GM18870 (cell line): ENCODE results near the gene SUN3.

Source experiments
- ATAC-seq: cut with Tn5 transposase; IDR thresholded peaks from one replicate; pipeline ENCODE4 v1.9.1; 2021; ENCODE audit warnings: moderate library complexity; ENCODE audit not compliant: unreplicated experiment

Gene SUN3

DNA sequence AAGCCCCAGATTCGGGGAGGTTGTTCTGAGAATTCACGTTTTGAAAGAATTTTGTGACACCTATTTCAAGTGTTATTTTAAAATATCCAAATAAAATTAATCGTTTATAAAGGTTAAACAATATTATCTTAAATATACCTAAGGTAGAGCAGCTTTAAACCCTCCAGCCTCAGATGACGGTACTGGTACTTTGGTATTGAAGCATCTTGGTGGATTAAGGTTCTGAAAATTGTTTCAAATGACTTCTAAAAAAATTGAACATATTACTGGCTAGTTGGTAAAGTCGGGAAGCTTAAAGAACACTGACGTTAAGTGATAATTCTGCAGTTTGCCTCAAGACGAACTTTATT, 49.1 kb downstream of the SUN3 start:
- no peak for ATAC-seq

DNA sequence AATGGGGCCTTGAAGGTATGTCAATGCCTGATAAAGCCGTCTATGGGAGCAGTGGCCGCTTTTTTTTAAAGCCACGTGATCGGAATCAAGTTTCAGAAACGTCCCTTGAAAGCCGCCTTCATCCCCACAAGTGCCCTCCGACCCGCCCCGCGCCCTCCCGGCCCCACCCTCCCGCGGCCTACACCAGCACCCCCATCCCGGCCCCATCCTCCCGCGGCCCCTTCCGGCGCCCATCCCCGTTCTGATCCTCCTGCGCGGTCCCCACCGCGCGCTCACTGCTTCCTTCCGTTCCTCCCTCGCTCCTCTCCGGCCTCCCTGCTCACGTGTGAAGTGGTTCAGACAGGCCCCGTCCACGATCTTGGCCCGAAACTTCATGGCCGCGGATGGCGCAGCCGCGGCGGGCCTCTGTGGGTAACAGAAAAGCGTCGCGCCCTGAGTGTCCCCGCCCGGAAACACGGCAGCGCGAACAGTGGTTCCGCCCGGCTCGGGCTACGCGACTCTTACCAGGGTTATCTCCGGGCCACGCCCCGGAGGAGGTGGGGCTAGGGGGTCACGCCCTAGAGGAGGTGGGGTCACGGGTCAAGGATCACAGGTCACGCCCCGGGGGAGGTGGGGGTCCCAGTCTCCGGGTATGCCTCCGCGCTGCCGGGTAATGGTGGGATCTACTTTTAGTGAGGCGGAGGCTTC, 49.6 kb downstream of the SUN3 start, which contains the start of gene HUS1:
Gene HUS1 (minus strand): TSS at position 471 of the 687 bp plus-strand sequence. CDS start 96 bp downstream, at position 375.
- peak; percentile 91 for ATAC-seq

DNA sequence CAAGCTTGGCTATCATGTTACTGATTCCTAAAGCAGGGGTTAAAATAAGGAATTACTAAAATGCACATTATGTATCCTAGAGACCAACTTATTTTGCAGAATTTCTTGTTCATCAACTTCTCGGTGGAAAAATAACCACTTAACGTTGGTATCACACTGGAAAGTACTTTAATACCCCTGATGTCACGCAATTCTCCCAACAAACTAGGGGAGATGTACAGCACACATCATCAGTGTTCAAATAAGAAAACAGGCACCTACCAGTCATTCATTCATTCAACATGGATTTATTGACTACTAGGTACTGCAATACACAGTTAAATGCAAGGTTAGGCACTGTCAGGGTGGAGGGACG, 50.1 kb downstream of the SUN3 start:
- ATAC-seq, result peak; percentile 7

DNA sequence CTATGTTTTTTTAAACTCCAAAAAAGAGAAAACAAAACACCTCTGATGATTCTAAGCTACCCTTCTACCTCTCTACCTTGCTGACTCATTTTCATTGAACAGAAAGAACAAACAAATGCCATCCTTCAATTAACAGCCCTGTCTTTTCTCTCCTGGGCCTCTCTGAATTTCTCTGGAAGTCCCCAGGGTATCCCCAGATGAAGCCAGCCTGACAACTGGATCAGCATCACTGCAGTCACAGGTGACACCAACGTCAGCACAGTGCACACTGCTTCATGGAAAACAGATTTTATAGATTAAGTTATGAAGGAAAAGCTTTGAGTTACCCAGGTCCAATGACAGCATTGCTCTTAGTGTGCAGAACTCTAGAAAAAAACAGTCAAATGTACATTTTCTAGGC, 55.2 kb downstream of the SUN3 start:
- no peak for ATAC-seq

DNA sequence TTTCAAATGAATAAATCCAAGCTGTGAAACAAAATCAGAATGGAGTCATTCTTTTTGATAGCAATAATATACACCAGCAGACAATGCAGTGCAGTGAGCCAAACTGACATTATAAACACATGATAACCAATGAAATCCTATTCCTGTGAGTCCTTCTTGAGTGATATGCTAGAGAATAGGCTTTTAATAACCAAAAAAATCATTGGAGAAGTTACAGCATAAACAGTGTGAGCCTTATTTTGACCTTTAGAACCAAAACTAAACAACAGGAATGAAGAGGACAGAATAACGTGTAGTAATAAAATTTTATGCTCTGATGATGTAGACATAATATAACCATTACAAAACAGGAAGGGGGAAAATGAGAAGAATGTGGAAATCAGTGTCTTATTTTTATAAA, 58.1 kb downstream of the SUN3 start:
- ATAC-seq, result no peak

DNA sequence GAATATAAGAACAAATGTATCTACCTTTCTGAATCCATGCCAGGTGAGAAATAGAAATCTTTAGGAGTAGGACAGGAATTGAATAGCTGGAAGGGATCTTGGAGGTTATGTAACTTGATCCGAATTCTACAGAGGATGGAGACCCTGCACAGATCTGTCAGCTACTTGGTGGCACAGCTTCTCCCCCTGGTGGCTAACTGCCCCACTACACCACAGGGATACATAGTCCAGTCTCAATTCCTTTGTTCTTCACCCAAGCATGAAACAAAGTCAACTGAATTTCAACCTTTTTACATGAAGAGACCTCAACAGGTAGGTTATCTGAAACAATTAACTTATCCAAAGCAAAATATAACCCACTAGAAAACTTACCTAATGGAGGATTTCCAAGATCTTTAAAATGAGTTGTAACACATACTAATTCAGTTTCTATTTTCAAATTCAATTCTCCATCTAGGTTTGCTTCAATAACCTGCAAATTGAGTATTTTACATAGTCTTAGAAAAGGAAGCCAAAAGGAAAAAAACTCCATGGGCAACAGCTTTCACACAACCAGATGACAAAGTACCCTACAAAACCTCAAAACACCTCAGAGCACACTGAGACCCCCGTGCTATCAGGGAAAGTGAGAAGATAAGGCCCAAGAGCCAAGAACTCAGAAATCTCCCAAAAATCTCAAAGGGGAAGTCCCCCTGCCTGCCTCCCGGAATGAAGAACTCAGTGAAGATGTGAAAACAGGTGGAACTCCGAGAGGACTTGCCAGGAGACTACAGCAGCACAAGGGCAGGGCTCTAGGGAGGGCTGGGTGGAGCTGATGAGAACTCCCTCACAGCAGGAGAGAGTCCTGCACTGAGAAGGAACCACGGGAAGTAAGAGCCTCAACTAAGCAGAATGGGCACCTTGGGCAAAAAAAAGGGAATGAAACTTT, 59.8 kb downstream of the SUN3 start:
- ATAC-seq, result no peak

DNA sequence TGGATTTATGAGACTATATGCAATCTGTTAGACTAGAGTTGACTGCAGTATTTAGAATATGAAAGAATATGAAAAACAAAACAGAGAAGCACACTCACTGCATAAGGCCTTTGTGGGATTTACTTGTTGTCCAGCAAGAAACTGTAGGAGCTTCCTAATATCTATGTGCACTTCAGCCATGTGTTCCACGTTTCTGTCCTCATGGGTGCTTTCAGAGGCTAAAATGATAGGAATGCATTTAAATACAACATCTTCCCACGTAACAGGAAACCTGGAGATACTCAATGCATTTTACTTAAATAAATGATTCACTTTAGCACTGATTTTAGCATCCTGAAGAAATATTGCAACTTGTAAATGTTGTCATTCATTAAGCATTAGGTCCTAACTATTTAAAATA, 61.2 kb downstream of the SUN3 start:
- ATAC-seq, result no peak

DNA sequence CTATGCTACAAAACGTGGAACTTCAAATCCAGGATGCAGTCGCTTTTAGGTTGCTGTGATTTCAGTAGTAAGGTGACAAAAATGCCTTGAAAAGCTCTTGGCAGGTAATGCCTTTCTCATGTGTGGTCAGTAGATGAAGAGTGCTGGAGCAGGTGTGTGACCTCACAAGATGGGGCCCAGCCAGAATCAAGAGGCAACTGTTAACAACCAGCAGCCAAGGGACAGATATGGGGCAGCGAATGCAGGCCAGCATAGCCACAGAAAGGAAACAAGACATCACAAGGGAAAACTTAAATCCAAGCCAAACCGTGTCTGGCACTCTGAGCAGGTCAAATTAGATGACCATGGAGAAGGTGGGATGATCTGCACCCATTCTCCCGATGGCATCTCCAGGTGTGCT, 61.8 kb downstream of the SUN3 start:
- ATAC-seq, result no peak

DNA sequence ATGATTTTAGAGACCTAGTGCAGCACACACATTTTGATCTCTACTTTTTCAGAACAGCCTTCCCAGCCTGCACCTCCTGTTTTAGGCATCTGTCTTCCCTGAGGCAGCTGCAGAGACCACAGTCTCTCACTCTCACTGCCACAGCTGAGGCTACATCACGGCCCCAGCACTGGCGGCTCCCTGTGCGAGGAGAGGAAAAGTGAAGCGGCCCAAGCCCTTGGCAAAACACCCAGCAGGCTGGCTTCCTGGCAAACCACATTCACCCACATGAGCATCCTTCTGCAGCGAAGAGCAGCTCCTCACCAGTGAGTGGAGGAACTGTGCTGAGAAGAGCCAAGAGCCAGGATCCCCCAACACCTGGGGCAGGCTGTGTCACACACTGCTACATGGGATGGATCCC, 63.5 kb downstream of the SUN3 start:
- no peak for ATAC-seq

DNA sequence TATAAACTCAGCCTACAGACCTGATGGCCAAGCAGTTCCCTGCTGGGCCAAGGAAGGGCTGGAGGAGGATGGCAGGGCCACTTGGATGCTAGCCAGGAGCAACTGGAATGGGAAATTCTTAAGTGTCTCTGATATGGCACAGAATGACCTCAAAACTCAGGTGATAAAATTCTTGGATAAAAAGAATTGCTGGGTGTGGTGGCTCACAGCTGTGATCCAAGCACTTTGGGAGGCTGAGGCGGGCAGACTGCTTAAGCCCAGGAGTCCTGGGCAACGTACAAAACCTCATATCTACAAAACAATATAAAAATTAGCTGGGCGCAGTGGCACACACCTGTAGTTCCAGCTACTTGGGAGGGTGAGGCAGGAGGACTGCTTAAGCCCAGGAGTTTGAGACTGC, 66.6 kb downstream of the SUN3 start:
- no peak for ATAC-seq

DNA sequence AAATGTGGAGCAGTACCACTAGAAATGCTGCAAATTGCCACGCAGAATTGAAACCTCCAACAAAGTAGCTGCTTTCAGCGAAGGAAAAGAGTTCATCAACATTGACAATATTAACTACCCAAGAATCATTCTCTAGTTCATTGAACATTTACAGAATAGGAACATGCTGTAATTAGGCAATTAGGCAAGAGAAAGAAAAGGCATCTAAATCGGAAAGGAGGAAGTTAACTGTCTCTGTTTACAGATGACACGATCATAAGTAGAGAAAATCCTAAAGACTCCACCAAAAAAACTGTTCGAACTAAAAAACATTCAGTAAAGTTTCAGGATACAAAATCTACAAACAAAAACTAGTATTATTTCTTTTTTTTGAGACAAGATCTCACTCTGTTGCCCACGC, 71.8 kb downstream of the SUN3 start:
- no peak for ATAC-seq

DNA sequence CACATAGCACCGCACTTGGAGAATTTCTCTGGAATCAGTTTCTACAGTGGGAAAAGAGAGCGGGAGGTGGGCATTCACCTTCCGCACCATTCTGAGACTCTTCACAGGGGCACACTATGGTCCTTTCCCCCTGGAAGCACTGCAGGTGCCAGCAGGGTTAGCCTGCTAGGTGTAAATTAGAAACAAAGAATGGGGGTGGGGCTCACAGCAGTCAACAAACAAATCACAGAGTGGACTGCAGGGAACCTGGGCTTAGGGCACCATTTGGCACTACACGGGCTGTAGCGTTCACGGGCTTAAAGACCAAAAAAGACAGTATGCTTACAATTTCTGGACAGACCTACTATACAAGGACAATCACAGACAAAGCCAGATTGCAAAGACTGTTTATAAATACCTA, 72.7 kb downstream of the SUN3 start:
- ATAC-seq, result no peak

DNA sequence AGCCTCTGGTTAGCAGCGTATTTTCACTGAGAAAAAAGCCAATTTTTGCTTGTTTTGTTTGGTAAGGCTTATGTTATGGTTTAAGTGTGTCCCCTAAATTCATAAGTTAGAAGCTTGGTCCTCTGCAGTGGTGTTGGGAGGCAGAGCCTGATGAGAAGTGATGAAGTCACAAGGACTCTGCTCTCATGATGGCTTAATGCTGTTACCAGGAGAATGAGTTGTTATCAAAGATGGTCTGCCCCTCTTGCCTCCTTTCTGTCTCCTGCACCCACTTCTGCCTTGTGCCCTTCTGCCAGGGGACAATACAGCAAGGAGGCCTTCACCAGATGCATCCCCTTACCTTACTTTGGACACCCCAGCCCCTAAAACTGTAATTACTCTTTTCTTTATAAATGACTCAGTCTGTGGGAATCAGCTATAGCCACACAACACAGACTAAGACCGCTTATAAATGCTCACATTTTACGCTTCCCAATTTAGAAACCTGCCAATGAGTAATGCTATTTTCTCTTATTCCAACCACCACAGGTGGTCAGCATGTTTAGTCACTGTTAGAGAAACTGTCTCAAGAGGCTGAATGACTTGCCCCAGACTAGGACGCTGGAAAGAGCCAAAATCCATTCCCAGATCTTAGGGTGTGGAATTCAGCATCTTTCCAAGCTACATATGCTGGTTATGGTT, 74.5 kb downstream of the SUN3 start:
- peak; percentile 39 for ATAC-seq

DNA sequence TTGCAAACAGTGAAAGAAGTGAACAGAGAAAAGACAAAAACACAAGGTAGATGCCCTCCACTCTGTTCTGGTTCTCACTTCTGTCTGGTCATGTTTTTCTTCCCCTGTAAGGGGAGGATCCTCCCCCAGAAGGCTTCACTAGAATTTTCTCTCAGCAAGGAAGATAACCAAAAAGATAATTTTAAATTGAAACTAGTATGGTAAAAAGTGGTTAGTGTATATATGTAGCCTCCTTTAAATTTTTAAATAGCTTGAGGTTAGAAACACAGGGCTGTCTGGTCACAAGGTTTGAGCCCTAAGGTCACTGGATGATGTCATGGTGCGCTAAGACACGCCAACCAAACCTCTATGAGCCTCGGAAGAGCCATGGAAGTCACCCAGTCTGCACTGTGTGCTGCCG, 75.1 kb downstream of the SUN3 start:
- peak; percentile 65 for ATAC-seq

DNA sequence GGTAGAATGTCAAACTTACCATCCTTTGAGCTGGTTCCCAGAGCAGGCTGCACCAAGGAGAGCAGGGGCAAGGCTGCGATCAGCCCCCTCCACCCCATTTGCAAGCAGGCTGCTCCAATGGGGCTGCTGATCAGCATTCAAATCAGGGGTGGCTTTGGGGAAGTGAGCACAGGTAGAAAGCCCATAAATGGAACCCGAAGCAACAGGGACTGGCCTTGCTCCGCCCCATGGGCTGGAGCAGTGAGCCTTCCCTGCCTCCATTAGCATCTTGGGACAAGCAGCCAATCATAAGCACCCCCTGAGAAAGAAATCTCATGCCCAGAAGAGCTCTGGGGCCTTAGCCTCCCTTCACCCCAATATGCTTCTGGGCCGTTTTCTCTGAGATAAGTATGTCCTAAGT, 76.7 kb downstream of the SUN3 start:
- no peak for ATAC-seq

DNA sequence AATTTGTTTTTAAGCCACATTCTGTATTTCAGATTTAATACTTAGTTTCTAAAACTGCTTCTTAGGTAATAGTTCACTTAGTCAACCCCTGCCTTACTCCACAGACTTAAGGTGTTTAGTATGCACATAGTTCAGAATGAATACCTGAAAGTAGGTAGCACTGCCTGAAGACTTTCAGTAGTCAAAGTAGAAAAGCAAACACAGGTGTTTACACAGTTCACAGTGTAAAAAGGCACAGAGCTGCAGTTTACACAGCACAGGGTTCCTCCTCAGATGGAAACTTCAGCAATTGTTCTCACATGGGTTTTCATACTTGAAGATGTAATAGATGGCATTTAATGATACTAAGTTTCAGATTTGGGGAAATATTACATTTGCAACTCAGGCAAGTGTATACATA, 77.5 kb downstream of the SUN3 start:
- ATAC-seq, result no peak

DNA sequence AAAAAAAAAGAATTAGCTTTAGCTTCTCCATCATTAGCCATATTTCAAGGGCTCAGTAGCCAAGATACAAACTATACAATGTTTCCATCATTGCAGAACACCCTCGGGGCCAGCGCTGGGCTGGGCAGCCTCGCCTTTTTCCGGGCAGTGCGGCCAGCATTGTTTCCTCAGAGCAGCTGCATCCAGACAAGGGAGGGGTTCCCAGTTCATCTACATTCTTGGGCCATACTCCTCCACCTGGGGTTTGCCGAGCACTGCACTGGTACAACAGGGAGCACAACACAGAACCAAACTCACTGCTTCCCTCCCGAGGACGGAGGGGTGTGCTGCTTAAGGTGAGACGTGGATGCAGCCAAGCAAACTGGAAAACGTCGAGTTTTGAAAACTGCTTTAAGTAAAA, 78.2 kb downstream of the SUN3 start:
- ATAC-seq, result no peak

DNA sequence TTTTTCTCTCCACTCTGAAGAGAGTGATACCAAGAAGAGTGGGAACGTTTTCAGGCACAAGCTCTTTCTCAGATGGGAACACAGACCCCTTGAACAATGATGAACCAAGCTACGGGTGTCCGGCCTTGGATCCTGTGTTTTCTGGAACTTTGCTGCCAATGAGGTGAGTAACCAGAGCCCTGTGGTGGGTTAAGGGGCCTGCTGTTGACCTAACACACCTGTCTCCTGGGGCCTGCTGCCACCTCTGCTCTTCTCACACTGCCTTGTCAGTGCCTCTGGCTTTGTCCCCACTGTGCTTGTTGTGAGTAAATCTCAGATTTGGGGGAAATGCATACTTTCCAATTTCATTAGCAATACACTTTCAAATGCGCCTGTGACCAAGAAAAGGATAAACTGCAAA, 79.2 kb downstream of the SUN3 start:
- ATAC-seq, result no peak

DNA sequence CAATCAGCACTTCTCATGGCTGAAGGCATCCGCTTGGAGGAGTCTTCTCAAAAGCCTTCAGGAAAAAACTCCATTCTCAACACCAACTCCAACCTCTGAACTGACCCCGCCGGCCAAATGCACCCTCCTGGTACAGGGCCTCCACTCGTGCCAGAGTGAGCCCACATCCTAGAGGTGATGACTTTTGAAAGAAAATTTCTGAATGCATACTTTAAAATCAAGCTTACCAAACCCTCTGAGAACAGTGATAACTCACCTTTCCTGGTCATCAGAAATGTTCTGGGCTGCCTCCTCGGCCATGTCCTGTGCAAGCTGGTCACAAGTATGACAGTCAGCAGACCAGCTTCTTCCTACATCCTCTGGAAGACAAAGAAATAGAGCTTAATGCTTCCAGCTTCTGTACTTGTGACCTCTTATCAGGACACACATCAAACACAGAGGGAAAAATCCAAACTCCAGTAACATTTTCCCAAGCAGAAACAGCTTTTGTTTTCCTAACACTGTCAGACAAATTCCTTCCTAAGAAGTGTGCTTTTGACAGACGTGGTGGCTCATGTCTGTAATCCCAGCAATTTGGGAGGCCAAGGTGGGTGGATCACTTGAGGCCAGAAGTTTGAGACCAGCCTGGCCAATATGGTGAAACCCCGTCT, 80.6 kb downstream of the SUN3 start, which contains the start of gene PKD1L1:
Gene PKD1L1 (minus strand): TSS at position 326 of the 650 bp plus-strand sequence. CDS start 26 bp downstream, at position 300.
- no peak for ATAC-seq

DNA sequence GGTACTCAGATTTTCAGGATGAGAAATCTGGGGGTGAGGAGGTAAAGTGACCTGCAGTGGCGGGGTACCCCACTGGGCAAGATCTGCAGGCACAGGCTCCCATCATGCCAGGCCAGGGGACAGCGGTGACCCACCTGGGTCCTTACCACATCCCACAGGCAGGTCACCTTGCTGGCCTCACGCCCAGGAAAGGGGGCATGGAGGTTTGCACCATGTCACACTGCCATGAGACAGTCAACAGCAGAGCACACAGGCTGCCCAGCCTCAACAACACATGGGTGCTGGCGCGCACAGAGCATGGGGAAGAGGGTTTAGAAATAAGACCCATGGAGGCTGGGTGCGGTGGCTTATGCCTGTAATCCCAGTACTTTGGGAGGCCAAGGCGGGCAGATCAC, 81.6 kb downstream of the SUN3 start:
- no peak for ATAC-seq
